Thyroid gland (tissue), 4 donors: ENCODE data around the gene PHF21B.

Experiments used
- POLR2A ChIP-seq, 2 donors: fragments of 450-650 bp; IDR thresholded peaks; one replicate each; pipeline ENCODE4 v1.6.1; 2017; ENCODE audit warnings: antibody characterized with exemption in 2 of 2, mild to moderate bottlenecking in 2 of 2, moderate library complexity in 1 of 2
- TF ChIP-seq, protein P1 (sequence below), 6 experiments: fragments of 200-600 bp in 3 of 6; fragments of 450-650 bp in 3 of 6; sonication (generic) in 3 of 6; IDR thresholded peaks; one replicate each; pipeline ENCODE4 v1.5.1; 2016 to 2019; ENCODE audit warnings: antibody characterized with exemption in 6 of 6, mild to moderate bottlenecking in 2 of 6, inconsistent platforms in 1 of 6, moderate library complexity in 1 of 6

DNA sequence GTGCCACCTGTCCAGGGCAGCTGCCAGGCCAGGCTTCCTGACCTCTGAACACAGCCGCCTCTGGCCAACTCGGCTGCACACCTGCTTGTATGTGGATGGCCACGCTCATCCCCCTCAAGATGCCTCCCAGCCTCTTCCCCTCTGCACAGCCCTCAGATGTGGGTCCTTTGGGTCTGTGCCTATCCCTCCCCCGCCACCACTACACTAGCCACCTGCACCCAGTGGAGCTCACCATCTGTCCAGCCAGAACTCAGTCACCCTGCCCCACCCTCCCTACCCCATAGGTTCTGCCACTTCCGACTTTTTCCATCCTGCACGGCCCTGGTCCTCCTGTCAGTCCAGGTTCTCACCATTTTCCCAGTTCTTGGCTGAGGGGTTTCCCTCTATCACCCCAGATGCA is 44.6 kb downstream of the PHF21B start:
- TF ChIP-seq, protein P1, sequence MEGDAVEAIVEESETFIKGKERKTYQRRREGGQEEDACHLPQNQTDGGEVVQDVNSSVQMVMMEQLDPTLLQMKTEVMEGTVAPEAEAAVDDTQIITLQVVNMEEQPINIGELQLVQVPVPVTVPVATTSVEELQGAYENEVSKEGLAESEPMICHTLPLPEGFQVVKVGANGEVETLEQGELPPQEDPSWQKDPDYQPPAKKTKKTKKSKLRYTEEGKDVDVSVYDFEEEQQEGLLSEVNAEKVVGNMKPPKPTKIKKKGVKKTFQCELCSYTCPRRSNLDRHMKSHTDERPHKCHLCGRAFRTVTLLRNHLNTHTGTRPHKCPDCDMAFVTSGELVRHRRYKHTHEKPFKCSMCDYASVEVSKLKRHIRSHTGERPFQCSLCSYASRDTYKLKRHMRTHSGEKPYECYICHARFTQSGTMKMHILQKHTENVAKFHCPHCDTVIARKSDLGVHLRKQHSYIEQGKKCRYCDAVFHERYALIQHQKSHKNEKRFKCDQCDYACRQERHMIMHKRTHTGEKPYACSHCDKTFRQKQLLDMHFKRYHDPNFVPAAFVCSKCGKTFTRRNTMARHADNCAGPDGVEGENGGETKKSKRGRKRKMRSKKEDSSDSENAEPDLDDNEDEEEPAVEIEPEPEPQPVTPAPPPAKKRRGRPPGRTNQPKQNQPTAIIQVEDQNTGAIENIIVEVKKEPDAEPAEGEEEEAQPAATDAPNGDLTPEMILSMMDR (IDR thresholded peaks at IDR 0.05): no peak
- no peak for TF ChIP-seq POLR2A (IDR thresholded peaks at IDR 0.05)
